Measurements from ENCODE around the gene DKK2.

DKK2 gene

GRCh38 chr4:106906728-106907127 lies 129.4 kb downstream of the DKK2 start:
- TF ChIP-seq RAD21 (IDR thresholded peaks at IDR 0.05; ENCODE audit: low read depth): no peak
- no peak for TF ChIP-seq YY1 (IDR thresholded peaks at IDR 0.05; ENCODE audit: low read depth)
- TF ChIP-seq TEAD4 (IDR thresholded peaks at IDR 0.05): no peak
- no peak for TF ChIP-seq TAF1 (IDR thresholded peaks at IDR 0.05; ENCODE audit: low read depth)
- TF ChIP-seq, protein P1, sequence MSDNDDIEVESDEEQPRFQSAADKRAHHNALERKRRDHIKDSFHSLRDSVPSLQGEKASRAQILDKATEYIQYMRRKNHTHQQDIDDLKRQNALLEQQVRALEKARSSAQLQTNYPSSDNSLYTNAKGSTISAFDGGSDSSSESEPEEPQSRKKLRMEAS (IDR thresholded peaks at IDR 0.05): no peak
- TF ChIP-seq CEBPB (IDR thresholded peaks at IDR 0.05): no peak
- TF ChIP-seq, protein P2, sequence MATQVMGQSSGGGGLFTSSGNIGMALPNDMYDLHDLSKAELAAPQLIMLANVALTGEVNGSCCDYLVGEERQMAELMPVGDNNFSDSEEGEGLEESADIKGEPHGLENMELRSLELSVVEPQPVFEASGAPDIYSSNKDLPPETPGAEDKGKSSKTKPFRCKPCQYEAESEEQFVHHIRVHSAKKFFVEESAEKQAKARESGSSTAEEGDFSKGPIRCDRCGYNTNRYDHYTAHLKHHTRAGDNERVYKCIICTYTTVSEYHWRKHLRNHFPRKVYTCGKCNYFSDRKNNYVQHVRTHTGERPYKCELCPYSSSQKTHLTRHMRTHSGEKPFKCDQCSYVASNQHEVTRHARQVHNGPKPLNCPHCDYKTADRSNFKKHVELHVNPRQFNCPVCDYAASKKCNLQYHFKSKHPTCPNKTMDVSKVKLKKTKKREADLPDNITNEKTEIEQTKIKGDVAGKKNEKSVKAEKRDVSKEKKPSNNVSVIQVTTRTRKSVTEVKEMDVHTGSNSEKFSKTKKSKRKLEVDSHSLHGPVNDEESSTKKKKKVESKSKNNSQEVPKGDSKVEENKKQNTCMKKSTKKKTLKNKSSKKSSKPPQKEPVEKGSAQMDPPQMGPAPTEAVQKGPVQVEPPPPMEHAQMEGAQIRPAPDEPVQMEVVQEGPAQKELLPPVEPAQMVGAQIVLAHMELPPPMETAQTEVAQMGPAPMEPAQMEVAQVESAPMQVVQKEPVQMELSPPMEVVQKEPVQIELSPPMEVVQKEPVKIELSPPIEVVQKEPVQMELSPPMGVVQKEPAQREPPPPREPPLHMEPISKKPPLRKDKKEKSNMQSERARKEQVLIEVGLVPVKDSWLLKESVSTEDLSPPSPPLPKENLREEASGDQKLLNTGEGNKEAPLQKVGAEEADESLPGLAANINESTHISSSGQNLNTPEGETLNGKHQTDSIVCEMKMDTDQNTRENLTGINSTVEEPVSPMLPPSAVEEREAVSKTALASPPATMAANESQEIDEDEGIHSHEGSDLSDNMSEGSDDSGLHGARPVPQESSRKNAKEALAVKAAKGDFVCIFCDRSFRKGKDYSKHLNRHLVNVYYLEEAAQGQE (IDR thresholded peaks at IDR 0.05; ENCODE audit: low read depth): no peak
- TF ChIP-seq ZBTB7A (IDR thresholded peaks at IDR 0.05; ENCODE audit: low read depth): no peak
- TF ChIP-seq FOXM1 (IDR thresholded peaks at IDR 0.05; ENCODE audit: borderline replicate concordance, low read depth): no peak

DNA sequence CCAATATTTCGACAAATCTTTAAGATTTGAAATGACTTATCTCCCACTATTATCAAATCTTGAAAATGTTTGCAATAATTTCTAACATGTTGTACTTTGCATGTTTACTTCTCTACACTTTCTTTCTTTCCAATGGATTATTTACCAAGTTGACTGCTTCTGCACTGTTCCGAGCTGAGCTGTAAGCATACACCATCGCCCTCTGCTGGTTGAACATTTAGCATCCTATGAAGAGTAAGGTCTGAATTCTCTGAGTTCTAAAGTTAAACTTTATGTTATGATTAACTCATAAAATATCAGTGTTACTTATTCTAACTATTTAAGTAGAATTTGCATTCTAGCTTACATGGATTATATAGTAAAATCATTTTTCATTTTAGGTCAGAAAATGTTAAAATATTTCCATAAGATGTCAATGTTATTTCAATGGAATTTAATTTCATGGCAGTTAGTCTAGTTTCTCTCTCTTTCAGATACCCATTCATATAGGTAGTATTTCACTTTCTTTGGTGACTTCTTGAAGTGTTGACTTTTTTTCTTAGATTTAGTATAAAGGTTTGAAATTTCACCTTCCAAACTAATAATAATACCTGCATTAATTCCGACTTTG lies 137.4 kb downstream of the DKK2 start:
- TF ChIP-seq RAD21 (IDR thresholded peaks at IDR 0.05; ENCODE audit: low read depth) (peak; percentile 82), EP300 (IDR thresholded peaks at IDR 0.05; ENCODE audit: borderline replicate concordance) (no peak), EGR1 (IDR thresholded peaks at IDR 0.05) (no peak)

DNA sequence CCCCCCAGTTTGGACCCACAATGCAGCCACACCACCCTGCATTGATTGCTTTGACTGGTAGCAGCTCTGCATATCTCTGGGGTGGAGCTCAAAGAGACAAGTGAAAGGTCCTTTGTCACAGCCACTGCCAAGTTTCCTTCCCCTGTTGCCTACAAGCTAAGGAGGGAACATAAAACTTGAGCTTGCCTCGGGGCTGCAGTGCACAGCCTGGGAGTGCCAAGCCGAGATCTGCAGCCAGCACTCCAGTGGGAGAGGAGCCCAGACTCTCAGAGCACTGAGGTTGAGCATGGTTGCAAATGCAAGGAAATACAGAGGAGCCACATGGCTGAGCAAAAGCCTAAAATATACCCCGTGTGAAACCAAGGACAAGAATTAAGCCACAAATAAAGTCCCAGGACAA lies 142.2 kb downstream of the DKK2 start:
- TF ChIP-seq, protein P1 (IDR thresholded peaks at IDR 0.05): no peak

DNA sequence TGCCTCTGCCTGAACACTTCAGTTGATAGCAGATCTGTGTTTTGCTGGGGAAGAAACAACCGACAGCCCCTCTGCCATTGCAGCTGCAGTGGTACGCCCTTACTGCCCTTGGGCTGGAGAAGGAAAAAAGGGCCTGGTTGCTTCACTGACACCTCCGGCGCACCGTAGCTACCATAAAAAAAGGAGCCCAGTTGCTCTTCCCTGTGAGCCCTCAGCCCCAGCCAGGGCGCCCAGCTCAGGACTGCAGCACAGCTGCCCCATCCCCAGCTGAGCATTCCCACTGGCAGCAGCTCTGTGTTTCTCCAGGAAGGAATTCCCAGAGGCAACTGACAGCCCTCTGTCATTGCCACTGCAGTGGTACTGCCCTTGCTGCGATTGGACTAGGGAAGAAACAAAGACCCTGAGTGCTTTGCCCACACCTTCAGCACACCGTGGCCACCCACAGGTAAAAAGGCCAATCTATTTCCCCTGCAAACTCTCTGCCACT lies 142.7 kb downstream of the DKK2 start:
- TF ChIP-seq YY1 (IDR thresholded peaks at IDR 0.05; ENCODE audit: low read depth) (no peak), NFIC (IDR thresholded peaks at IDR 0.05) (no peak), EP300 (IDR thresholded peaks at IDR 0.05; ENCODE audit: borderline replicate concordance) (no peak), TCF12 (IDR thresholded peaks at IDR 0.05; ENCODE audit: low read depth) (no peak), TEAD4 (IDR thresholded peaks at IDR 0.05) (no peak), FOXM1 (IDR thresholded peaks at IDR 0.05; ENCODE audit: borderline replicate concordance, low read depth) (no peak), CEBPB (IDR thresholded peaks at IDR 0.05) (no peak), RAD21 (IDR thresholded peaks at IDR 0.05; ENCODE audit: low read depth) (no peak), CREB1 (IDR thresholded peaks at IDR 0.05; ENCODE audit: low read depth) (no peak), TAF1 (IDR thresholded peaks at IDR 0.05; ENCODE audit: low read depth) (no peak), EGR1 (IDR thresholded peaks at IDR 0.05) (no peak), USF1 (IDR thresholded peaks at IDR 0.05) (no peak), ZBTB7A (IDR thresholded peaks at IDR 0.05; ENCODE audit: low read depth) (no peak)
- TF ChIP-seq, protein P2 (IDR thresholded peaks at IDR 0.05; ENCODE audit: low read depth): no peak
- TF ChIP-seq, protein P1 (IDR thresholded peaks at IDR 0.05): no peak

DNA sequence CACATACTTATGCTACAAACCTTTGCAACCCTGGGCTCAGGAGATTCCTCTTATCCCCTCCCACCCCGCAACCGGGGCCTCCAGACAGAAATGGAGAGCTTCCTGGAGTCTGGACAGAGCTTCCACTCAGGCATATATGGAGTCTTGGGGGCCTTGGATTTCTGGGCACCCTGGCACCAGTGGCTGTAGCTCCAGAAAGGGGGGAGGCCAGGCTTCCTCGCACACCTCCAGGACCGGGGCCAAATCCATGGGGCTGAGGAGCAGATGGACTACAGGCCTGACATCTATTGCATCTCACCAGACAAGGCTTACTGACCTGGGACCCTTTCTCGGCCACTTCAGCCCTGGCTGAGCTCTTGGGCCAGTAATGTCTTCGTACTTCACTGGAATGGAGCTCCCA lies 143.3 kb downstream of the DKK2 start:
- TF ChIP-seq CREB1 (IDR thresholded peaks at IDR 0.05; ENCODE audit: low read depth) (no peak), CEBPB (IDR thresholded peaks at IDR 0.05) (no peak), TEAD4 (IDR thresholded peaks at IDR 0.05) (no peak), FOXM1 (IDR thresholded peaks at IDR 0.05; ENCODE audit: borderline replicate concordance, low read depth) (no peak), TAF1 (IDR thresholded peaks at IDR 0.05; ENCODE audit: low read depth) (no peak), ZBTB7A (IDR thresholded peaks at IDR 0.05; ENCODE audit: low read depth) (no peak), EGR1 (IDR thresholded peaks at IDR 0.05) (no peak), TCF12 (IDR thresholded peaks at IDR 0.05; ENCODE audit: low read depth) (no peak), RAD21 (IDR thresholded peaks at IDR 0.05; ENCODE audit: low read depth) (no peak), NFIC (IDR thresholded peaks at IDR 0.05) (no peak), YY1 (IDR thresholded peaks at IDR 0.05; ENCODE audit: low read depth) (no peak), USF1 (IDR thresholded peaks at IDR 0.05) (no peak), EP300 (IDR thresholded peaks at IDR 0.05; ENCODE audit: borderline replicate concordance) (no peak)
- TF ChIP-seq, protein P2 (IDR thresholded peaks at IDR 0.05; ENCODE audit: low read depth): no peak
- TF ChIP-seq, protein P1 (IDR thresholded peaks at IDR 0.05): no peak

Data from Ishikawa (cell line).